Endothelial cell of umbilical vein (primary cell): ENCODE measurements around the gene TPRA1. TPM values are rescaled to one million over a fixed set of nuclear protein-coding genes. Genes with fewer than 3 reads are reported as not detected.

Experiments used
- BruUV-seq: library from RNA; stranded (reverse); fragments of 400-500 nt; replicated peaks from 2 replicates; lab custom pipeline; 2021; lab: Mats Ljungman, UMichigan
- CTCF ChIA-PET: fragments of 300-600, 350-600 bp; sonication (Branson Sonifier 250); formaldehyde crosslinking; loops from one replicate; lab custom pipeline; 2021; ENCODE audit warnings: antibody characterized with exemption, inconsistent platforms; lab: Charles Lee
- POLR2A ChIA-PET: fragments of 300-600, 350-600 bp; sonication (Branson Sonifier 250); formaldehyde crosslinking; loops from one replicate; lab custom pipeline; 2021; ENCODE audit warnings: antibody characterized with exemption, inconsistent platforms; lab: Charles Lee
- DNase-seq: peaks from one replicate; pipeline ENCODE4 v3.0.0-alpha.2; 2011; ENCODE audit warnings: low read depth, low spot score
- FAIRE-seq: peaks from 2 replicates; lab custom pipeline; 2011; peaks lifted over from hg19 to GRCh38; lab: Jason Lieb, UNC
- H2AFZ ChIP-seq: 2 replicates; pipeline ENCODE4 v1.6.0; 2012; ENCODE audit warnings: low read depth, low read length, control low read depth, inconsistent platforms
- H3K27ac ChIP-seq: 2 replicates; pipeline ENCODE4 v1.5.1; 2011; ENCODE audit warnings: low read depth, mild to moderate bottlenecking, control low read depth, low read length, moderate library complexity; ENCODE audit not compliant: insufficient read depth
- H3K27me3 ChIP-seq, 2 experiments: 2 replicates each; pipeline versions ENCODE4 v1.6.0 to v1.6.1; 2011; ENCODE audit warnings: low read length in 2 of 2, mixed read lengths in 1 of 2; ENCODE audit not compliant: control insufficient read depth in 2 of 2, insufficient read depth in 2 of 2
- H3K36me3 ChIP-seq, 2 experiments: 2 replicates in 1 of 2; 3 replicates in 1 of 2; pipeline ENCODE4 v1.5.1; 2011; ENCODE audit warnings: low read length in 2 of 2, mild to moderate bottlenecking in 1 of 2, moderate library complexity in 1 of 2; ENCODE audit not compliant: control insufficient read depth in 2 of 2, insufficient read depth in 2 of 2; ENCODE audit errors: extremely low read depth in 1 of 2
- H3K4me1 ChIP-seq: 3 replicates; pipeline ENCODE4 v1.5.1; 2011; ENCODE audit warnings: mild to moderate bottlenecking, low read length; ENCODE audit not compliant: control insufficient read depth, insufficient read depth; ENCODE audit errors: extremely low read depth
- H3K4me2 ChIP-seq: 2 replicates; pipeline ENCODE4 v1.6.1; 2011; ENCODE audit warnings: low read length, control low read depth, mixed read lengths; ENCODE audit not compliant: insufficient read depth
- H3K4me3 ChIP-seq, 3 experiments: fragments of 200-600 bp in 1 of 3; sonication (generic), shearing (Covaris generic) in 1 of 3; replicated peaks in 1 of 3; 2 replicates each; pipeline ENCODE4 v1.5.1; 2011 to 2016; ENCODE audit warnings: control low read depth in 3 of 3, low read length in 3 of 3, mild to moderate bottlenecking in 2 of 3, inconsistent platforms in 1 of 3, low read depth in 1 of 3, moderate library complexity in 1 of 3; ENCODE audit not compliant: insufficient read depth in 1 of 3
- H3K79me2 ChIP-seq: 2 replicates; pipeline ENCODE4 v1.6.0; 2012; ENCODE audit warnings: low read length, inconsistent platforms; ENCODE audit not compliant: control insufficient read depth, insufficient read depth
- H3K9ac ChIP-seq: replicated peaks from 2 replicates; pipeline ENCODE3; 2011; ENCODE audit warnings: low read length, control low read depth; ENCODE audit not compliant: insufficient read depth; ENCODE audit errors: extremely low read depth
- H3K9me1 ChIP-seq: replicated peaks from 3 replicates; pipeline ENCODE4 v1.6.0; 2011; ENCODE audit warnings: mild to moderate bottlenecking, low read length; ENCODE audit not compliant: control insufficient read depth, insufficient read depth; ENCODE audit errors: extremely low read depth
- H3K9me3 ChIP-seq: replicated peaks from 2 replicates; pipeline ENCODE4 v1.5.1; 2012; ENCODE audit warnings: low read length, inconsistent platforms; ENCODE audit not compliant: control insufficient read depth, insufficient read depth
- H4K20me1 ChIP-seq: replicated peaks from 2 replicates; pipeline ENCODE3; 2011; ENCODE audit warnings: mild to moderate bottlenecking, low read length; ENCODE audit not compliant: control insufficient read depth, insufficient read depth; ENCODE audit errors: extremely low read depth
- CTCF ChIP-seq, 2 donors: IDR thresholded peaks; 1 replicate in 1 of 2; 2 replicates in 1 of 2; pipeline ENCODE4 v1.5.1; 2011; ENCODE audit warnings: low read length in 2 of 2, mild to moderate bottlenecking in 2 of 2, moderate library complexity in 2 of 2, control low read depth in 1 of 2, inconsistent platforms in 1 of 2, low read depth in 1 of 2; ENCODE audit not compliant: insufficient read depth in 1 of 2; ENCODE audit errors: extremely low read depth in 1 of 2
- EZH2 ChIP-seq: IDR thresholded peaks from 2 replicates; pipeline ENCODE4 v1.6.1; 2012; ENCODE audit warnings: borderline replicate concordance, low read depth, mild to moderate bottlenecking, moderate library complexity, low read length, inconsistent platforms; ENCODE audit not compliant: severe bottlenecking
- FOS ChIP-seq: IDR thresholded peaks from 2 replicates; pipeline ENCODE4 v1.6.1; 2011; ENCODE audit warnings: mild to moderate bottlenecking, low read length, moderate library complexity, borderline replicate concordance; ENCODE audit not compliant: insufficient read depth
- GATA2 ChIP-seq: IDR thresholded peaks from 2 replicates; pipeline ENCODE4 v1.7.0; 2011; ENCODE audit warnings: low read depth, mild to moderate bottlenecking, moderate library complexity, mixed read lengths, low read length; ENCODE audit not compliant: insufficient read length, insufficient read depth
- JUN ChIP-seq: IDR thresholded peaks from 2 replicates; pipeline ENCODE4 v1.6.1; 2011; ENCODE audit warnings: borderline replicate concordance, low read depth; ENCODE audit not compliant: insufficient read length, insufficient read depth
- MAX ChIP-seq: IDR thresholded peaks from 2 replicates; pipeline ENCODE4 v1.6.1; 2011; ENCODE audit not compliant: insufficient read depth, insufficient read length
- MYC ChIP-seq: IDR thresholded peaks from one replicate; pipeline ENCODE4 v1.6.1; 2011; ENCODE audit warnings: mild to moderate bottlenecking, low read depth, low read length
- POLR2A ChIP-seq: IDR thresholded peaks from 2 replicates; pipeline ENCODE4 v1.6.1; 2012; ENCODE audit warnings: low read depth, mild to moderate bottlenecking, control low read depth, low read length
- POLR2AphosphoS5 ChIP-seq: IDR thresholded peaks from 2 replicates; pipeline ENCODE4 v1.6.1; 2012; ENCODE audit warnings: low read depth, mild to moderate bottlenecking, control low read depth, low read length, moderate library complexity; ENCODE audit not compliant: insufficient read depth
- dilution Hi-C: fragments of 300-500 bp; cut with MboI; formaldehyde crosslinking; loops from one replicate; pipeline ENCODE4 v1.15.0; 2019; ENCODE audit warnings: low sequenced_read_pairs; ENCODE audit not compliant: extremely low pct_ligation_motif_present
- intact Hi-C: fragments of 100-400 bp; cut with micrococcal nuclease; formaldehyde crosslinking; loops from one replicate; pipeline ENCODE4 v1.10.0; 2022
- polyA plus RNA-seq, 4 experiments: library from polyadenylated mRNA; depleted of rRNA in 3 of 4; stranded (reverse) in 3 of 4; unstranded in 1 of 4; fragments of >200 nt; gene quantifications; 2 replicates each; pipeline versions ENCODE4 v1.2.1 to v1.2.3, GENCODE V29; 2011 to 2012; ENCODE audit warnings: missing spikeins in 1 of 4
- total RNA-seq: library from RNA; stranded (reverse); gene quantifications from 2 replicates; pipeline ENCODE4 v1.2.3, GENCODE V29; 2021

TPRA1 gene
- total and polyA plus RNA-seq, 2 donors (not counting 3 experiments of a cell fraction or from before 2014, with no cell fraction given), result 34.3 to 58.0 TPM

GRCh38 chr3:127630811-127631714, 40.5 kb upstream of the TPRA1 start:
- dilution Hi-C loops, result no loop called here
- intact Hi-C loops, result no loop called here
- no peaks in the 10 kb centered on the region for H3K36me3 ChIP-seq
- no peak for DNase-seq
- no peaks in the 10 kb centered on the region for H3K79me2 ChIP-seq
- no peak overlapping the region for H2AFZ ChIP-seq
- BruUV-seq, result no TSS peak
- CTCF ChIA-PET, result no interaction called here
- POLR2A ChIA-PET, result no interaction called here
- H3K4me2 ChIP-seq, result no peak overlapping the region
- no peak overlapping the region for H3K27ac ChIP-seq
- peaks cover 34 to 41% of the 10 kb centered on the region in 2 experiments for H3K27me3 ChIP-seq
- H3K9me3 ChIP-seq, result no peaks in the 10 kb centered on the region
- H3K9ac ChIP-seq, result no peak overlapping the region
- peaks cover 6% of the 10 kb centered on the region for H3K4me1 ChIP-seq
- no peaks in the 10 kb centered on the region for H4K20me1 ChIP-seq
- peak; percentile 9 for TF ChIP-seq EZH2
- TF ChIP-seq MYC, result no peak
- H3K9me1 ChIP-seq, result no peaks in the 10 kb centered on the region
- no peak for FAIRE-seq
- H3K4me3 ChIP-seq, result no peak overlapping the region

- intact Hi-C loops (no loop called here), dilution Hi-C loops (no loop called here)
- ChIA-PET POLR2A (no interaction called here), CTCF (interaction anchor here (1.0 kb wide), 1 partner anchor 54 kb away, joined by 6 read pairs; no protein-coding TSS in a partner anchor)
- BruUV-seq, result no TSS peak
- peaks cover 32 to 35% of the 10 kb centered on the region in 2 experiments for H3K27me3 ChIP-seq
- no peaks in the 10 kb centered on the region for H4K20me1 ChIP-seq
- H3K79me2 ChIP-seq, result no peaks in the 10 kb centered on the region
- FAIRE-seq (no peak), DNase-seq (no peak)
- H3K4me1 ChIP-seq, result peaks cover 6% of the 10 kb centered on the region
- peak overlapping the region; percentile 43 for H2AFZ ChIP-seq
- peak overlapping the region; percentile 24 for H3K4me2 ChIP-seq
- no peak overlapping the region for H3K27ac ChIP-seq
- peak overlapping the region; percentile 7 for H3K9ac ChIP-seq
- TF ChIP-seq POLR2A (no peak), GATA2 (no peak), JUN (no peak), CTCF (IDR thresholded peaks at IDR 0.05; ENCODE audit: extremely low read depth in 1 of 2, insufficient read depth in 1 of 2, low read depth in 1 of 2, low read length in 2 of 2) (no peak), MYC (no peak), FOS (no peak), POLR2AphosphoS5 (no peak), MAX (no peak), EZH2 (no peak)
- H3K4me3 ChIP-seq, result peak overlapping the region in 2 of 3 experiments; percentile 13 to 38
- H3K36me3 ChIP-seq, result no peaks in the 10 kb centered on the region
- H3K9me3 ChIP-seq, result no peaks in the 10 kb centered on the region
- H3K9me1 ChIP-seq, result no peaks in the 10 kb centered on the region
Measured at GRCh38 chr3:127629467-127630403, 39.2 kb upstream of the TPRA1 start.
